ENCODE results near the gene HOXD8.

Gene HOXD8

GRCh38 chr2:176123411-176124109 is 5.9 kb upstream of the HOXD8 start:
- TF ChIP-seq POLR2A (IDR thresholded peaks at IDR 0.05; ENCODE audit: extremely low read depth, insufficient read length), result no peak
- TF ChIP-seq, protein P1, sequence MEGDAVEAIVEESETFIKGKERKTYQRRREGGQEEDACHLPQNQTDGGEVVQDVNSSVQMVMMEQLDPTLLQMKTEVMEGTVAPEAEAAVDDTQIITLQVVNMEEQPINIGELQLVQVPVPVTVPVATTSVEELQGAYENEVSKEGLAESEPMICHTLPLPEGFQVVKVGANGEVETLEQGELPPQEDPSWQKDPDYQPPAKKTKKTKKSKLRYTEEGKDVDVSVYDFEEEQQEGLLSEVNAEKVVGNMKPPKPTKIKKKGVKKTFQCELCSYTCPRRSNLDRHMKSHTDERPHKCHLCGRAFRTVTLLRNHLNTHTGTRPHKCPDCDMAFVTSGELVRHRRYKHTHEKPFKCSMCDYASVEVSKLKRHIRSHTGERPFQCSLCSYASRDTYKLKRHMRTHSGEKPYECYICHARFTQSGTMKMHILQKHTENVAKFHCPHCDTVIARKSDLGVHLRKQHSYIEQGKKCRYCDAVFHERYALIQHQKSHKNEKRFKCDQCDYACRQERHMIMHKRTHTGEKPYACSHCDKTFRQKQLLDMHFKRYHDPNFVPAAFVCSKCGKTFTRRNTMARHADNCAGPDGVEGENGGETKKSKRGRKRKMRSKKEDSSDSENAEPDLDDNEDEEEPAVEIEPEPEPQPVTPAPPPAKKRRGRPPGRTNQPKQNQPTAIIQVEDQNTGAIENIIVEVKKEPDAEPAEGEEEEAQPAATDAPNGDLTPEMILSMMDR (IDR thresholded peaks at IDR 0.05; ENCODE audit: low read depth, low read length), result no peak
- no peak for TF ChIP-seq MYC (IDR thresholded peaks at IDR 0.05; ENCODE audit: low read depth, low read length)
- no peak for TF ChIP-seq MAX (IDR thresholded peaks at IDR 0.05; ENCODE audit: low read depth, low read length)
- DNase-seq (ENCODE audit: low read depth), result no peak
- no peak overlapping the region for H3K4me3 ChIP-seq (ENCODE audit: low read depth, low read length)

- no peak for TF ChIP-seq POLR2A (IDR thresholded peaks at IDR 0.05; ENCODE audit: extremely low read depth, insufficient read length)
- no peak for TF ChIP-seq MAX (IDR thresholded peaks at IDR 0.05; ENCODE audit: low read depth, low read length)
- no peak overlapping the region for H3K4me3 ChIP-seq (ENCODE audit: low read depth, low read length)
- no peak for DNase-seq (ENCODE audit: low read depth)
These were observed 5.2 kb upstream of the HOXD8 start for GRCh38 chr2:176124110-176124946.

DNA sequence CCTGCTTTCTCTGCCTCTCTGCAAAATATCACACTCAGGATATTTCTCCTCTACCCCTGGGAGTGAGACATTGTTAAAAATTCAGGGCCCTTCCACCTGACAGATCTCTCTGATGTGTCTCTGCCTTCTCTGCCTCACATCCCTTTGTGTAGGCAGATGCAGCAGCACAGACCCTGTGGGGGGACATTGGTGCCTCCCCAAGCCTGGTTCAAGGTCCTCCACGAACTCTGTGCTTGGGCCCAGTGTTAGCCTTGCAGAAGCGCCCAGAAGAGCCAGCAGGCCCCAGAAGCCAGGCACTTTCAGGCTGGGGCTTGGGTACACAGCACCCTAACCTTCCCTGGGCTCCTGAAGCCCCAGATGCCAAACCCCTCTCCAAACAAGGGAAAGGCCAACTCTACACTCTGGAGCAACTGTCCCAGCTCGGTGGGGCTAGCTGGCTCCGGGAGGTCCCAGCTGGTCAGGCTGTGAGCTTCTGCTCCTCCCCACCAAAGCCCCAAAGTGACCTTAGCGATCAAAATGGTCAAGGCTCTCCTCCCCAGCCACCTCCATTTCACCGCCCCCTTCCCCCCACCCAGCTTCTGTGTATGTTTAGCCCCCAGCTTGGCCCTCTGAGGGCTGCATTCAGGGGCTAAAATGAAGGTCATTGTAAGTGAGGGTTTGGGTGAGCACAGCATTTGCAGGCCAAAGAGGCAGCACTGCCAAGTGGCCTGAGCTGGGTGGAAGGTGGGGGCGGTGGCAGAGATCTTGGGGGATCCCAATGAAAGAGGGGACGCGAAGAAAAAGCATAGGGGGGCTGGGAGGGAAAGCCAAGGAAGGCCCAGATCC is 4.3 kb upstream of the HOXD8 start:
- no peak for DNase-seq (ENCODE audit: low read depth)
- TF ChIP-seq POLR2A (IDR thresholded peaks at IDR 0.05; ENCODE audit: extremely low read depth, insufficient read length), result no peak
- no peak for TF ChIP-seq MAX (IDR thresholded peaks at IDR 0.05; ENCODE audit: low read depth, low read length)
- no peak for TF ChIP-seq MYC (IDR thresholded peaks at IDR 0.05; ENCODE audit: low read depth, low read length)
- no peak overlapping the region for H3K4me3 ChIP-seq (ENCODE audit: low read depth, low read length)

- no peak overlapping the region for H3K4me3 ChIP-seq (ENCODE audit: low read depth, low read length)
- TF ChIP-seq POLR2A (IDR thresholded peaks at IDR 0.05; ENCODE audit: extremely low read depth, insufficient read length), result no peak
These were observed 3.8 kb upstream of the HOXD8 start for GRCh38 chr2:176125772-176126054.

GRCh38 chr2:176126929-176127773 is 2.4 kb upstream of the HOXD8 start:
- no peak overlapping the region for H3K4me3 ChIP-seq (ENCODE audit: low read depth, low read length)
- TF ChIP-seq, protein P1 (IDR thresholded peaks at IDR 0.05; ENCODE audit: low read depth, low read length), result peak; percentile 74
- no peak for TF ChIP-seq MAX (IDR thresholded peaks at IDR 0.05; ENCODE audit: low read depth, low read length)
- peak; percentile 69 for DNase-seq (ENCODE audit: low read depth)

More at GRCh38 chr2:176125772-176126054, 3.8 kb upstream of the HOXD8 start:
- DNase-seq (ENCODE audit: low read depth), result no peak

DNA sequence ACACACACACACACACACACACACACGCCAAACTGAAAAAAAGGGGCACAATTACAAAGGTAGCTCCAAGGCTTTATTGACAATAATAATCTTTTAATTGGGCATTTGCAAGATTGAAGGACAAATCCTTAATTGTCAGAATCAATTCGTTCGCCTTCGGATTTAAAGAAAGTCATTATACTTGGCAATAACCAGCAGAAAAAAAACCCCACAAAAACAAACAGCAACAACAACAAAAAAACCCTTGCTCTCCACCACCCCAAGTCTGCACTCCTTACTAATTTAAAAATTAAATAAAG is 1.8 kb upstream of the HOXD8 start:
- no peak overlapping the region for H3K4me3 ChIP-seq (ENCODE audit: low read depth, low read length)
- no peak for DNase-seq (ENCODE audit: low read depth)
- no peak for TF ChIP-seq MYC (IDR thresholded peaks at IDR 0.05; ENCODE audit: low read depth, low read length)
- TF ChIP-seq, protein P1 (IDR thresholded peaks at IDR 0.05; ENCODE audit: low read depth, low read length), result no peak
- no peak for TF ChIP-seq MAX (IDR thresholded peaks at IDR 0.05; ENCODE audit: low read depth, low read length)
- no peak for TF ChIP-seq POLR2A (IDR thresholded peaks at IDR 0.05; ENCODE audit: extremely low read depth, insufficient read length)
